ENCODE measurements around the gene BUD23. TPM values are rescaled to one million over a fixed set of nuclear protein-coding genes. Genes with fewer than 3 reads are reported as not detected.
A peak's percentile ranks its signal among the peaks of the same experiment; 100 is the strongest.

BUD23 gene
- total RNA-seq, 4 donors from 2014 or later = 41.5 to 65.0 (median 45.3) TPM

DNA sequence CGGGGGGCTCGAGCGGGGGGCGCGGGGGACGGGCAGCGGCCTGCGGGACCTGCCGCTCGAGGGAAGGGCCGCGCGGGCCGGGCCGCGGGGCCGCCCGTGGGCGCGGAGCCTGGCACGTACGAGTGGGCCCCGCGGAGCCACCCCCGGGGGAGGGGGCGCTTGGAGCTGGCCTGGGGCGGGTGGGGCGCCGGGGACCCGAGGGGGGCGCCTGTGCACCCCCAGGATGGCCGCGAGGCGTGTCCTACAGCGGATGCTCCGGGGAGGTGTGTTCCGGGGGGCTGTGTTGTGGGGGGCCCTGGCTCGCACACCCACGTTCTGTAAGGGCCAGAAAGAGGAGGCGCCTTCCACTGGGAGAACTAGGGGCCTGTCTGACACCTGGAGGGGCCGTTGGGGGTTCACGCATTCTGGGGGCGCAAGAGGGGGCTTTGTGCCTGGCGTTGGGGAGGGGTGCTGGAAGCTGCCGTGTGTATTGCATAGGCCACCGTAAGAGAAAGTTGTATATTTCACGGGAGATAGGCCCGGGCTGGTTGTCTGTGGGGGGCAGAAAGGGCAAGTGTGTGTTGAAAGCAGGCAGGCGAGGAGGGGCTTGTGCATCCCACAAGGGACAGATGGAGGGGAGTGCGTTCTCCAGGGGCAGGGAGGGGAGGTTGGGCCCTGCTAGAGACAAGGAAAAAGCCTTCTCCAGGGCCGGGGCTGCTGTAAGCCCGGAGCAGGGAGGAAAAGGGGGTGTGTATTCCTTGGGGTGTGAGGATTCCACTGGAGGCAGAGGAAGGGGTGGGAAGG lies 15.1 kb upstream of the BUD23 start:
- Histone ChIP-seq H3K4me1 (peaks cover 0 to 29% (median 9%) of the 10 kb centered on the region in 3 donors), H3K27ac (peak overlapping the region in 3 of 4 donors; percentile 45 to 68 (median 58)), H3K27me3 (peaks cover 5% of the 10 kb centered on the region), H3K4me3 (peak overlapping the region; percentile 55 to 83), H3K9me3 (no peaks in the 10 kb centered on the region), H3K36me3 (peaks cover 0 to 11% of the 10 kb centered on the region in 2 donors)
- 0 to 5% methylated on average over 3 to 13 of the region's 52 CpGs for WGBS, 2 donors (ENCODE audit: low coverage in 1 of 2)
- ATAC-seq = no peak
- no peak for TF ChIP-seq EP300 (IDR thresholded peaks at IDR 0.05)
- no peak for TF ChIP-seq POLR2A (IDR thresholded peaks at IDR 0.05)
- TF ChIP-seq, protein P1, sequence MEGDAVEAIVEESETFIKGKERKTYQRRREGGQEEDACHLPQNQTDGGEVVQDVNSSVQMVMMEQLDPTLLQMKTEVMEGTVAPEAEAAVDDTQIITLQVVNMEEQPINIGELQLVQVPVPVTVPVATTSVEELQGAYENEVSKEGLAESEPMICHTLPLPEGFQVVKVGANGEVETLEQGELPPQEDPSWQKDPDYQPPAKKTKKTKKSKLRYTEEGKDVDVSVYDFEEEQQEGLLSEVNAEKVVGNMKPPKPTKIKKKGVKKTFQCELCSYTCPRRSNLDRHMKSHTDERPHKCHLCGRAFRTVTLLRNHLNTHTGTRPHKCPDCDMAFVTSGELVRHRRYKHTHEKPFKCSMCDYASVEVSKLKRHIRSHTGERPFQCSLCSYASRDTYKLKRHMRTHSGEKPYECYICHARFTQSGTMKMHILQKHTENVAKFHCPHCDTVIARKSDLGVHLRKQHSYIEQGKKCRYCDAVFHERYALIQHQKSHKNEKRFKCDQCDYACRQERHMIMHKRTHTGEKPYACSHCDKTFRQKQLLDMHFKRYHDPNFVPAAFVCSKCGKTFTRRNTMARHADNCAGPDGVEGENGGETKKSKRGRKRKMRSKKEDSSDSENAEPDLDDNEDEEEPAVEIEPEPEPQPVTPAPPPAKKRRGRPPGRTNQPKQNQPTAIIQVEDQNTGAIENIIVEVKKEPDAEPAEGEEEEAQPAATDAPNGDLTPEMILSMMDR (IDR thresholded peaks at IDR 0.05) = no peak
- TF ChIP-seq POLR2AphosphoS5 (IDR thresholded peaks at IDR 0.05) = no peak

DNA sequence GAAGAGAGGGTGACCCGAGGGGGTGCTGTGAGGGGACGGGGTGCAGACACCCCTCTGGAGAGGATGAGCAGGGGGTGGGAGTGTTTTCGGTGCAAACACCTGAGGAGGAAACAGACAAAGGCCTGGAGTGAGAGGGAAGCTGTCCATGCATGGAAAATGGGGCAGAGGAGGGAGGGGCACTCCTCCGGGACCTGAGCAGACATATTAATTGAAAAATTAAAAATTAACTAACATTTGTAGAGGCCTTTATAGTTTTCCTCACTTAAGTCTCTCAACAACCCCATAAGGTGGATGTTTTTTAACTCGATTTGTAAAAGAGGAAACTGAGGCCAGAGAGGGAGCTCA lies 14.5 kb upstream of the BUD23 start:
- peaks cover 0 to 11% of the 10 kb centered on the region in 2 donors for H3K36me3 ChIP-seq
- TF ChIP-seq EP300 (IDR thresholded peaks at IDR 0.05) = no peak
- TF ChIP-seq POLR2AphosphoS5 (IDR thresholded peaks at IDR 0.05) = no peak
- H3K27me3 ChIP-seq = peaks cover under 1% of the 10 kb centered on the region
- H3K4me3 ChIP-seq = peak overlapping the region in 1 of 2 donors; percentile 83
- no peak for ATAC-seq
- H3K27ac ChIP-seq = peak overlapping the region in 1 of 4 donors; percentile 68
- H3K9me3 ChIP-seq = no peaks in the 10 kb centered on the region
- H3K4me1 ChIP-seq = peaks cover 0 to 29% (median 9%) of the 10 kb centered on the region in 3 donors
- WGBS, 2 donors (ENCODE audit: low coverage in 1 of 2) = 23 to 25% methylated on average over 5 of the region's 5 CpGs

DNA sequence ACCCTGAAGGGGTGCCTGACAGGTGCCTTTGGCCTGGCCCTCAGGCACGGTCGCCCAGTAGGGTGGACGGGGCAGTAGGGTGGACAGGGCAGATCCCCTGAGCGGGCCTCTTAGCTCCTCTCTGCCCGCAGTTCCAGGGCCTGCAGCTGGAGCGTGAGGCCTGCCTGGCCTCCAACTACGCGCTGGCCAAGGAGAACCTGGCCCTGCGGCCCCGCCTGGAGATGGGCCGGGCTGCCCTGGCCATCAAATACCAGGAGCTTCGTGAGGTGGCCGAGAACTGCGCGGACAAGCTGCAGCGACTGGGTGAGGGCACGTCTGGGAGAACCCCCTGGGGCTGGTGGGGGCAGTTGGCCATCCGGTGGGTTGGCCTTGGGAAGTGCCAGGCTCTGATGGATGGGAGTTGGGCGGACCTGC lies 14.1 kb upstream of the BUD23 start:
- peaks cover 0 to 29% (median 9%) of the 10 kb centered on the region in 3 donors for H3K4me1 ChIP-seq
- H3K27me3 ChIP-seq = no peaks in the 10 kb centered on the region
- no peak overlapping the region for H3K4me3 ChIP-seq
- 93% methylated on average over 3 of the region's 19 CpGs; no CpG with 5 or more reads in 1 of the 2 donors for WGBS, 2 donors (ENCODE audit: low coverage in 1 of 2)
- H3K9me3 ChIP-seq = no peaks in the 10 kb centered on the region
- no peak for ATAC-seq
- no peak overlapping the region for H3K27ac ChIP-seq
- TF ChIP-seq POLR2AphosphoS5 (IDR thresholded peaks at IDR 0.05) (no peak), EP300 (IDR thresholded peaks at IDR 0.05) (no peak), POLR2A (IDR thresholded peaks at IDR 0.05) (no peak)
- TF ChIP-seq, protein P1 (IDR thresholded peaks at IDR 0.05) = no peak
- peaks cover 0 to 11% of the 10 kb centered on the region in 2 donors for H3K36me3 ChIP-seq

DNA sequence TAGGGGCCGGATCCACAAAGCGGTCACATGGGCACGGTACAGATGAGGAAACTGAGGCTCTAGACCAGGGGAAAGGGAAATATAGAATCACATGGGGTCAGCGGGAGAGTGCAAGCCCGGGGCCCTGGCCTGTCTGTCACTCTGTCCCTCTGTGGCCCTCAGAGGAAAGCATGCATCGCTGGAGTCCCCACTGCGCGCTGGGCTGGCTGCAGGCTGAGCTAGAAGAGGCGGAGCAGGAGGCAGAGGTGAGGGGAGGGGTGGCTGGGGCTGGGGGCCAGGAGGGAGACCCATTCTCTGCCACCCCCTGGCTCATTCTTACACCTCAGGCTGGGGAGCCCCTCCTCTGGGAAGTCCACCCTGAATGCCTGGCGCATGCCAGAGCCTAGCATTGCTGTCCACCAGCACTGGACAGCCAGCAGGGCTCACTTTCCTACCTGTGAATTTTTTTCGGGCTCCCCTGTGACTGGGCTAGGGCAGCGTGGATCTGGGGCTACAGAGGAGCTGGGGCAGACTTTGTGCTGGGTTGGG lies 13.5 kb upstream of the BUD23 start:
- no peak for ATAC-seq
- Histone ChIP-seq H3K4me3 (no peak overlapping the region), H3K4me1 (peaks cover 0 to 29% (median 9%) of the 10 kb centered on the region in 3 donors), H3K36me3 (peaks cover 0 to 11% of the 10 kb centered on the region in 2 donors), H3K27ac (no peak overlapping the region), H3K9me3 (no peaks in the 10 kb centered on the region), H3K27me3 (no peaks in the 10 kb centered on the region)
- WGBS, 2 donors (ENCODE audit: low coverage in 1 of 2) = 78 to 88% methylated on average over 7 to 8 of the region's 12 CpGs
- TF ChIP-seq EP300 (IDR thresholded peaks at IDR 0.05) (no peak), POLR2A (IDR thresholded peaks at IDR 0.05) (no peak), POLR2AphosphoS5 (IDR thresholded peaks at IDR 0.05) (no peak)
- TF ChIP-seq, protein P1 (IDR thresholded peaks at IDR 0.05) = no peak

DNA sequence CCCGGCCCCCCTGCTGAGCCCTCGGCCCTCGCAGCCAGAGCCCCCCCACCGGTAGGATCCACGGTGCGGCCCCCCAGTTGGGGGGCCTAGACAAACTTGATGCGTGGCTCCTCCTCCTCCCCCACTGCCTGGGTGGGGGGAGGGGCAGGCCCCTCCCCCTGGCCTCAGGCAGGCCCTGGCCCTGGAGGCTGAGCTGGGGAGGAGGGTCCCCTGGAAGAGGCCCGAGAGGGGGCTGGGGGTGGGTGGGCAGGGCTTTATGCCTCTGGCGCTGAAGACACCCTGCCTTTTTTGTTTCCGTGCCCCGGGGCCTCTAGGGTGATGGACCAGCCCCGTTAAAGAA lies 12.1 kb upstream of the BUD23 start:
- no peak for ATAC-seq
- no peaks in the 10 kb centered on the region for H3K9me3 ChIP-seq
- no peak overlapping the region for H3K27ac ChIP-seq
- WGBS, 2 donors (ENCODE audit: low coverage in 1 of 2) = no CpG with 5 or more reads among the region's 12 CpGs
- TF ChIP-seq POLR2A (IDR thresholded peaks at IDR 0.05) (no peak), EP300 (IDR thresholded peaks at IDR 0.05) (no peak), POLR2AphosphoS5 (IDR thresholded peaks at IDR 0.05) (no peak)
- TF ChIP-seq, protein P1 (IDR thresholded peaks at IDR 0.05) = no peak
- H3K4me3 ChIP-seq = no peak overlapping the region
- peaks cover 0 to 11% of the 10 kb centered on the region in 2 donors for H3K36me3 ChIP-seq
- no peaks in the 10 kb centered on the region for H3K27me3 ChIP-seq
- H3K4me1 ChIP-seq = peaks cover 0 to 26% (median 9%) of the 10 kb centered on the region in 3 donors

Data from gastroesophageal sphincter (tissue), 4 donors.